ENCODE results near the gene PGRMC1. TPM values are rescaled to one million over a fixed set of nuclear protein-coding genes. Genes with fewer than 3 reads are reported as not detected.

PGRMC1 gene
- total and polyA plus RNA-seq, 2 experiments from 2014 or later = 235 to 370 TPM

DNA sequence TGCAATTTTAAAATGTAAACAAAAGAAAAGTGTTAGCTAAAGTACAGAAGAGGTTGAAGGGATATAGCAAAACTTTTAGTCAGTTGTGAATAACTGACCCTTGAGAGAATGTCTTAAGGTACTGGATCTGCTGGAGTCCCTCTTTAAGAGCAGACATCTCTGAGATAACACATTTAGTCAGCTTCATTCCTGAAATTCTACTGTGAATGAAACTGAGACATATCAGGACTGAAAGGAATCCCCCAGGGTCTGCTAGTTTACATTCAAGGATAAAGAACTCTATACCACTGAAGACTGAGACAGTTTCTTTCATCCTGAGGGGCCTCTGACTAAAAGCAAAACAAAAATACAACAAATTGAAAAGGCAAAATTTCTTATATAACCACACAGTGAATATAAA lies 54.4 kb downstream of the PGRMC1 start:
- Histone ChIP-seq H3K79me2 (replicated peaks; ENCODE audit: insufficient read depth) (no peaks in the 10 kb centered on the region), H3K27me3 (ENCODE audit: insufficient read depth) (no peaks in the 10 kb centered on the region), H3K27ac (ENCODE audit: low read depth) (no peak overlapping the region), H2AFZ (no peak overlapping the region), H3K9me2 (ENCODE audit: insufficient read depth) (no peaks in the 10 kb centered on the region), H4K20me1 (replicated peaks; ENCODE audit: insufficient read depth) (no peaks in the 10 kb centered on the region), H3K4me2 (no peak overlapping the region), H3F3A (replicated peaks; ENCODE audit: low read depth) (no peaks in the 10 kb centered on the region), H3K36me3 (ENCODE audit: insufficient read depth) (no peaks in the 10 kb centered on the region), H3K4me3 (no peak overlapping the region), H3K4me1 (ENCODE audit: insufficient read depth) (no peaks in the 10 kb centered on the region)
- H3K4me3 Mint-ChIP-seq = no peak overlapping the region
- H3K27ac Mint-ChIP-seq = no peak overlapping the region
- H3K36me3 Mint-ChIP-seq (ENCODE audit: low read depth) = no peaks in the 10 kb centered on the region
- no peak for DNase-seq (ENCODE audit: low spot score)
- peaks cover 8% of the 10 kb centered on the region; the same call in 2 of the 3 replicates for H3K4me1 Mint-ChIP-seq
- H3K9me3 Mint-ChIP-seq = no peaks in the 10 kb centered on the region
- no peaks in the 10 kb centered on the region for H3K27me3 Mint-ChIP-seq (ENCODE audit: insufficient read depth, low read depth, poor library complexity)
- TF ChIP-seq STAT1 (IDR thresholded peaks at IDR 0.05; ENCODE audit: unreplicated experiment) (no peak), POLR2AphosphoS5 (IDR thresholded peaks at IDR 0.05; ENCODE audit: low read depth) (no peak), CREB1 (CRISPR knock-in tag; IDR thresholded peaks at IDR 0.05; ENCODE audit: low read depth) (no peak), EZH2 (IDR thresholded peaks at IDR 0.05; ENCODE audit: low read depth, unreplicated experiment) (no peak), JUNB (IDR thresholded peaks at IDR 0.05; ENCODE audit: unreplicated experiment) (no peak), ZNF114 (CRISPR knock-in tag; IDR thresholded peaks at IDR 0.05) (no peak), NANOG (IDR thresholded peaks at IDR 0.05; ENCODE audit: borderline replicate concordance) (no peak), ZNF331 (CRISPR knock-in tag; IDR thresholded peaks at IDR 0.05; ENCODE audit: low read depth) (no peak), EZH2phosphoT487 (IDR thresholded peaks at IDR 0.05; ENCODE audit: unreplicated experiment) (no peak)
- TF ChIP-seq, protein P1, sequence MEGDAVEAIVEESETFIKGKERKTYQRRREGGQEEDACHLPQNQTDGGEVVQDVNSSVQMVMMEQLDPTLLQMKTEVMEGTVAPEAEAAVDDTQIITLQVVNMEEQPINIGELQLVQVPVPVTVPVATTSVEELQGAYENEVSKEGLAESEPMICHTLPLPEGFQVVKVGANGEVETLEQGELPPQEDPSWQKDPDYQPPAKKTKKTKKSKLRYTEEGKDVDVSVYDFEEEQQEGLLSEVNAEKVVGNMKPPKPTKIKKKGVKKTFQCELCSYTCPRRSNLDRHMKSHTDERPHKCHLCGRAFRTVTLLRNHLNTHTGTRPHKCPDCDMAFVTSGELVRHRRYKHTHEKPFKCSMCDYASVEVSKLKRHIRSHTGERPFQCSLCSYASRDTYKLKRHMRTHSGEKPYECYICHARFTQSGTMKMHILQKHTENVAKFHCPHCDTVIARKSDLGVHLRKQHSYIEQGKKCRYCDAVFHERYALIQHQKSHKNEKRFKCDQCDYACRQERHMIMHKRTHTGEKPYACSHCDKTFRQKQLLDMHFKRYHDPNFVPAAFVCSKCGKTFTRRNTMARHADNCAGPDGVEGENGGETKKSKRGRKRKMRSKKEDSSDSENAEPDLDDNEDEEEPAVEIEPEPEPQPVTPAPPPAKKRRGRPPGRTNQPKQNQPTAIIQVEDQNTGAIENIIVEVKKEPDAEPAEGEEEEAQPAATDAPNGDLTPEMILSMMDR (conservative IDR thresholded peaks at IDR 0.05; ENCODE audit: low read depth in 2 of 2) = no peak
- TF ChIP-seq, protein P2, sequence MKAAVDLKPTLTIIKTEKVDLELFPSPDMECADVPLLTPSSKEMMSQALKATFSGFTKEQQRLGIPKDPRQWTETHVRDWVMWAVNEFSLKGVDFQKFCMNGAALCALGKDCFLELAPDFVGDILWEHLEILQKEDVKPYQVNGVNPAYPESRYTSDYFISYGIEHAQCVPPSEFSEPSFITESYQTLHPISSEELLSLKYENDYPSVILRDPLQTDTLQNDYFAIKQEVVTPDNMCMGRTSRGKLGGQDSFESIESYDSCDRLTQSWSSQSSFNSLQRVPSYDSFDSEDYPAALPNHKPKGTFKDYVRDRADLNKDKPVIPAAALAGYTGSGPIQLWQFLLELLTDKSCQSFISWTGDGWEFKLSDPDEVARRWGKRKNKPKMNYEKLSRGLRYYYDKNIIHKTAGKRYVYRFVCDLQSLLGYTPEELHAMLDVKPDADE (IDR thresholded peaks at IDR 0.05) = no peak
- TF ChIP-seq, protein P3, sequence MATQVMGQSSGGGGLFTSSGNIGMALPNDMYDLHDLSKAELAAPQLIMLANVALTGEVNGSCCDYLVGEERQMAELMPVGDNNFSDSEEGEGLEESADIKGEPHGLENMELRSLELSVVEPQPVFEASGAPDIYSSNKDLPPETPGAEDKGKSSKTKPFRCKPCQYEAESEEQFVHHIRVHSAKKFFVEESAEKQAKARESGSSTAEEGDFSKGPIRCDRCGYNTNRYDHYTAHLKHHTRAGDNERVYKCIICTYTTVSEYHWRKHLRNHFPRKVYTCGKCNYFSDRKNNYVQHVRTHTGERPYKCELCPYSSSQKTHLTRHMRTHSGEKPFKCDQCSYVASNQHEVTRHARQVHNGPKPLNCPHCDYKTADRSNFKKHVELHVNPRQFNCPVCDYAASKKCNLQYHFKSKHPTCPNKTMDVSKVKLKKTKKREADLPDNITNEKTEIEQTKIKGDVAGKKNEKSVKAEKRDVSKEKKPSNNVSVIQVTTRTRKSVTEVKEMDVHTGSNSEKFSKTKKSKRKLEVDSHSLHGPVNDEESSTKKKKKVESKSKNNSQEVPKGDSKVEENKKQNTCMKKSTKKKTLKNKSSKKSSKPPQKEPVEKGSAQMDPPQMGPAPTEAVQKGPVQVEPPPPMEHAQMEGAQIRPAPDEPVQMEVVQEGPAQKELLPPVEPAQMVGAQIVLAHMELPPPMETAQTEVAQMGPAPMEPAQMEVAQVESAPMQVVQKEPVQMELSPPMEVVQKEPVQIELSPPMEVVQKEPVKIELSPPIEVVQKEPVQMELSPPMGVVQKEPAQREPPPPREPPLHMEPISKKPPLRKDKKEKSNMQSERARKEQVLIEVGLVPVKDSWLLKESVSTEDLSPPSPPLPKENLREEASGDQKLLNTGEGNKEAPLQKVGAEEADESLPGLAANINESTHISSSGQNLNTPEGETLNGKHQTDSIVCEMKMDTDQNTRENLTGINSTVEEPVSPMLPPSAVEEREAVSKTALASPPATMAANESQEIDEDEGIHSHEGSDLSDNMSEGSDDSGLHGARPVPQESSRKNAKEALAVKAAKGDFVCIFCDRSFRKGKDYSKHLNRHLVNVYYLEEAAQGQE (IDR thresholded peaks at IDR 0.05; ENCODE audit: unreplicated experiment) = no peak
- TF ChIP-seq, protein P4, sequence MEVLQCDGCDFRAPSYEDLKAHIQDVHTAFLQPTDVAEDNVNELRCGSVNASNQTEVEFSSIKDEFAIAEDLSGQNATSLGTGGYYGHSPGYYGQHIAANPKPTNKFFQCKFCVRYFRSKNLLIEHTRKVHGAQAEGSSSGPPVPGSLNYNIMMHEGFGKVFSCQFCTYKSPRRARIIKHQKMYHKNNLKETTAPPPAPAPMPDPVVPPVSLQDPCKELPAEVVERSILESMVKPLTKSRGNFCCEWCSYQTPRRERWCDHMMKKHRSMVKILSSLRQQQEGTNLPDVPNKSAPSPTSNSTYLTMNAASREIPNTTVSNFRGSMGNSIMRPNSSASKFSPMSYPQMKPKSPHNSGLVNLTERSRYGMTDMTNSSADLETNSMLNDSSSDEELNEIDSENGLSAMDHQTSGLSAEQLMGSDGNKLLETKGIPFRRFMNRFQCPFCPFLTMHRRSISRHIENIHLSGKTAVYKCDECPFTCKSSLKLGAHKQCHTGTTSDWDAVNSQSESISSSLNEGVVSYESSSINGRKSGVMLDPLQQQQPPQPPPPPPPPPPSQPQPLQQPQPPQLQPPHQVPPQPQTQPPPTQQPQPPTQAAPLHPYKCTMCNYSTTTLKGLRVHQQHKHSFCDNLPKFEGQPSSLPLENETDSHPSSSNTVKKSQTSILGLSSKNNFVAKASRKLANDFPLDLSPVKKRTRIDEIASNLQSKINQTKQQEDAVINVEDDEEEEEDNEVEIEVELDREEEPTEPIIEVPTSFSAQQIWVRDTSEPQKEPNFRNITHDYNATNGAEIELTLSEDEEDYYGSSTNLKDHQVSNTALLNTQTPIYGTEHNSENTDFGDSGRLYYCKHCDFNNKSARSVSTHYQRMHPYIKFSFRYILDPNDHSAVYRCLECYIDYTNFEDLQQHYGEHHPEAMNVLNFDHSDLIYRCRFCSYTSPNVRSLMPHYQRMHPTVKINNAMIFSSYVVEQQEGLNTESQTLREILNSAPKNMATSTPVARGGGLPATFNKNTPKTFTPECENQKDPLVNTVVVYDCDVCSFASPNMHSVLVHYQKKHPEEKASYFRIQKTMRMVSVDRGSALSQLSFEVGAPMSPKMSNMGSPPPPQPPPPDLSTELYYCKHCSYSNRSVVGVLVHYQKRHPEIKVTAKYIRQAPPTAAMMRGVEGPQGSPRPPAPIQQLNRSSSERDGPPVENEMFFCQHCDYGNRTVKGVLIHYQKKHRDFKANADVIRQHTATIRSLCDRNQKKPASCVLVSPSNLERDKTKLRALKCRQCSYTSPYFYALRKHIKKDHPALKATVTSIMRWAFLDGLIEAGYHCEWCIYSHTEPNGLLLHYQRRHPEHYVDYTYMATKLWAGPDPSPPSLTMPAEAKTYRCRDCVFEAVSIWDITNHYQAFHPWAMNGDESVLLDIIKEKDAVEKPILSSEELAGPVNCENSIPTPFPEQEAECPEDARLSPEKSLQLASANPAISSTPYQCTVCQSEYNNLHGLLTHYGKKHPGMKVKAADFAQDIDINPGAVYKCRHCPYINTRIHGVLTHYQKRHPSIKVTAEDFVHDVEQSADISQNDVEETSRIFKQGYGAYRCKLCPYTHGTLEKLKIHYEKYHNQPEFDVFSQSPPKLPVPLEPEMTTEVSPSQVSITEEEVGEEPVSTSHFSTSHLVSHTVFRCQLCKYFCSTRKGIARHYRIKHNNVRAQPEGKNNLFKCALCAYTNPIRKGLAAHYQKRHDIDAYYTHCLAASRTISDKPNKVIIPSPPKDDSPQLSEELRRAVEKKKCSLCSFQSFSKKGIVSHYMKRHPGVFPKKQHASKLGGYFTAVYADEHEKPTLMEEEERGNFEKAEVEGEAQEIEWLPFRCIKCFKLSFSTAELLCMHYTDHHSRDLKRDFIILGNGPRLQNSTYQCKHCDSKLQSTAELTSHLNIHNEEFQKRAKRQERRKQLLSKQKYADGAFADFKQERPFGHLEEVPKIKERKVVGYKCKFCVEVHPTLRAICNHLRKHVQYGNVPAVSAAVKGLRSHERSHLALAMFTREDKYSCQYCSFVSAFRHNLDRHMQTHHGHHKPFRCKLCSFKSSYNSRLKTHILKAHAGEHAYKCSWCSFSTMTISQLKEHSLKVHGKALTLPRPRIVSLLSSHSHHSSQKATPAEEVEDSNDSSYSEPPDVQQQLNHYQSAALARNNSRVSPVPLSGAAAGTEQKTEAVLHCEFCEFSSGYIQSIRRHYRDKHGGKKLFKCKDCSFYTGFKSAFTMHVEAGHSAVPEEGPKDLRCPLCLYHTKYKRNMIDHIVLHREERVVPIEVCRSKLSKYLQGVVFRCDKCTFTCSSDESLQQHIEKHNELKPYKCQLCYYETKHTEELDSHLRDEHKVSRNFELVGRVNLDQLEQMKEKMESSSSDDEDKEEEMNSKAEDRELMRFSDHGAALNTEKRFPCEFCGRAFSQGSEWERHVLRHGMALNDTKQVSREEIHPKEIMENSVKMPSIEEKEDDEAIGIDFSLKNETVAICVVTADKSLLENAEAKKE (CRISPR knock-in tag; IDR thresholded peaks at IDR 0.05) = no peak
- no peak for ATAC-seq

Data from GM23338 (cell line).